KOPT-K1 (cell line): ENCODE measurements around the gene IL36RN.

Experiments
- H3K27ac ChIP-seq: fragments of 200-600 bp; sonication (generic); 2 replicates; pipeline ENCODE4 v1.5.1; 2016; ENCODE audit warnings: antibody characterized with exemption, mild to moderate bottlenecking, low read depth, low read length; ENCODE audit not compliant: poor library complexity, severe bottlenecking
- H3K36me3 ChIP-seq: fragments of 200-600 bp; sonication (generic); 2 replicates; pipeline ENCODE4 v1.5.1; 2017; ENCODE audit warnings: antibody characterized with exemption, mild to moderate bottlenecking, low read length, moderate library complexity; ENCODE audit not compliant: insufficient read depth
- H3K9me3 ChIP-seq: fragments of 200-600 bp; sonication (generic); 2 replicates; pipeline ENCODE4 v1.5.1; 2017; ENCODE audit warnings: antibody characterized with exemption, low read length, mild to moderate bottlenecking; ENCODE audit not compliant: insufficient read depth, poor library complexity, severe bottlenecking

IL36RN gene

DNA sequence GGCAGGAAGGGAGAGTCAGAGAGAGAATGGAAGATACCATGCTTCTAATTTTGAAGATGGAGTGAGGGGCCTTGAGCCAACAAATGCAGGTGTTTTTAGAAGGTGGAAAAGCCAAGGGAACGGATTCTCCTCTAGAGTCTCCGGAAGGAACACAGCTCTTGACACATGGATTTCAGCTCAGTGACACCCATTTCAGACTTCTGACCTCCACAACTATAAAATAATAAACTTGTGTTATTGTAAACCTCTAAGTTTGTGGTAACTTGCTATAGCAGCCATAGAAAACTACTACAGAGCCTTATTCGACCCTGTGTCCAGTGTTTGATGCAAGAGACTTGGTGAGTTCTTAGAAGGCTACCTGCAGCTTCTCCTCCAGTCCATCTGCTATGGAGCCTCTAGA lies 16.6 kb downstream of the IL36RN start:
- Histone ChIP-seq H3K27ac (no peak overlapping the region), H3K9me3 (no peaks in the 10 kb centered on the region), H3K36me3 (no peaks in the 10 kb centered on the region)

- Histone ChIP-seq H3K27ac (no peak overlapping the region), H3K9me3 (no peaks in the 10 kb centered on the region), H3K36me3 (no peaks in the 10 kb centered on the region)
Observed at GRCh38 chr2:113076954-113077669, 18.1 kb downstream of the IL36RN start.

DNA sequence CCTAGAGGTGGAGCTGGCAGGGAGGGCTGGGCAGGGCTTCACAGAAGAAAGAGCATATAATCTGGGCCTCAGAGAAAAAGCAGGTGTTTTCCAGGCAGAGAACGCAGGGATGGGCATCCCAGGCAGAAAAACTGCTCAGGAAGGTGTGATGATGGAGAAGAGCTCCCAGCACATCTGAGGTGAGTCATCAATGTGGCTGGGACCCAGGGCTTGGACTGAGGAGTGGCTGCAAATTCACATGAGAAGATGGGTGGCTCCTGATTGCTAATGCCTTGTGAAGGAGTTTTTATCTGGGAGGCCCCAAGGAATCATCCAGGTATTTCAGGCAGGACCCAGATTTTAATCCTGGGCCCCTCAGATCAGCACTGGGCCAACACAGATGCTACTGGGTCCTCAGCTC lies 18.9 kb downstream of the IL36RN start:
- H3K36me3 ChIP-seq, result no peaks in the 10 kb centered on the region
- no peaks in the 10 kb centered on the region for H3K9me3 ChIP-seq
- H3K27ac ChIP-seq, result no peak overlapping the region

- Histone ChIP-seq H3K36me3 (no peaks in the 10 kb centered on the region), H3K9me3 (no peaks in the 10 kb centered on the region), H3K27ac (no peak overlapping the region)
Observed at GRCh38 chr2:113078350-113078839, 19.4 kb downstream of the IL36RN start.

DNA sequence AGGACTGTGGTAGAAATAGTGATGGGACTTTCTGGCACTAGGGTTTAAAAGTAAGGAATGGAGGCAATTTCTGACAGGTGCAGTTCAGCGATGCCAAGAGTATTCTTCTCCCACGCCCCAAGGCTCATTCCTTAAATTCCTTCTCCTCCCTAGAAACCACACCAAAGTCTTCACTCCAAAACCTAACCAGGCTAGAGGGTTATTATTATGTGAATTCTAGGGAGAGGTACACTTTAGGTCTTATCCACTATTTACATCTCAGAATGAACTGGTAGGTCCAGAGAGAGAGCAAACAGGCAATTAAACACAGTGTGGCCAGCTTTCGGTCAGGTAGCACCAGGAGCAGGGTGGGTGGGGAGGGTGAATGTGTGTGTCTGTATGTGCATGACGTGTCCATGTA lies 20.1 kb downstream of the IL36RN start:
- H3K36me3 ChIP-seq, result no peaks in the 10 kb centered on the region
- no peak overlapping the region for H3K27ac ChIP-seq
- no peaks in the 10 kb centered on the region for H3K9me3 ChIP-seq

DNA sequence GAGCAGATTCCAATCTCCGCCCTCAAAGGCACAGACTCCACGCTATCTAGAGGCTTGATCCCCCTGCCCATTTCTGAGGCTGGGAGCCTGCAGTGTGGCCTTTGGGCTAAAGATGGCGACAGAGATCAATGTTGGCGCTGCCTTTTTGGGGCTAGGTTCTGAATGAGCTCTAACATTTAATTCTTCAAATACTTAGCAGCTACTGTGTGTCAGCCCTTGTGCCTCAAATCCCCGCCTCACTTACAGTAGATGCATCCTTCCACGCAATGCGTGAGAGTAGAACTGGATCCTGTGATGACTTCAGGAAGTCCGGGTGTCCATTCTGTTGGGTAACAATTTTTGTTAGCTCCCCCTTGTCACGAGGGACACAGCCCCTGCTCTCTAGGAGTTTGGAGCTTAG lies 21.1 kb downstream of the IL36RN start:
- no peaks in the 10 kb centered on the region for H3K36me3 ChIP-seq
- H3K27ac ChIP-seq, result no peak overlapping the region

DNA sequence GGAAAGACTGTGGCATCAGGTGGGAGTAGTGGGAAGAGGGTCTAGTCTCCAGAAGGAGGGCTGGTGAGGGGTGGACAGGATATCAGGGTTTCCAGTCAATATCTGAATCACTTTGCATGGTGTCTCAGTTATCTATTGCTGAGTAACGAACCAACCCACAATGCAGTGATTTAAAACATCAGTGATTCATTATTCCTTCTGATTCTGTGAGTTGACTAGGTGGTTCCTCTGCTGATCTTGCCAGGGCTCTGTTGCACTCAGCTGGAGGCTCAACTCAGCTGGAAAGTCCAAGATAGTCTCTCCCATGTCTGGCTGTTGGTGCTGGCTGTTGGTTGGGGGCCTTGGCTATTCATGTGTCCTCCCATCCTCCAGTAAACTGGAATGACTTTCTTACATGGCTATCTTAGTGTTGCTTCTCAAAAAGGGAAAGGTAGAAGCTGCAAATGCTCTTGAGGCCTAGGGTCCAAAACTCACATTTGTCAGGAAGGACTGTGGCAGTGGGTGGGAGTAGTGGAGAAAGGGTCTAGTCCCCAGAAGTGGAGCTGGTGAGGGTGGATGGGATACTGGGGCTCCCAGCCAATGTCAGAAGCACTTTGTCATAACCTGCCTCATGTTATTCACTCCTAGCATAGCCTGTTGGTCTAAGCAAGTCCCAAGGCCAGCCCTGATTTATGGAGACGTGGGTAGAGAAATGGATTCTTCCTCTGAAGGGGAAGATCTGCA lies 22.7 kb downstream of the IL36RN start:
- no peak overlapping the region for H3K27ac ChIP-seq
- no peaks in the 10 kb centered on the region for H3K36me3 ChIP-seq
- H3K9me3 ChIP-seq, result no peaks in the 10 kb centered on the region

More for the DNA sequence above, 21.1 kb downstream of the IL36RN start:
- H3K9me3 ChIP-seq, result no peaks in the 10 kb centered on the region

GRCh38 chr2:113083296-113083695 lies 24.3 kb downstream of the IL36RN start:
- Histone ChIP-seq H3K36me3 (no peaks in the 10 kb centered on the region), H3K9me3 (no peaks in the 10 kb centered on the region), H3K27ac (no peak overlapping the region)

GRCh38 chr2:113084249-113085000 lies 25.4 kb downstream of the IL36RN start:
- no peaks in the 10 kb centered on the region for H3K36me3 ChIP-seq
- no peak overlapping the region for H3K27ac ChIP-seq
- H3K9me3 ChIP-seq, result no peaks in the 10 kb centered on the region

GRCh38 chr2:113085542-113085941 lies 26.5 kb downstream of the IL36RN start:
- Histone ChIP-seq H3K9me3 (no peaks in the 10 kb centered on the region), H3K27ac (no peak overlapping the region), H3K36me3 (no peaks in the 10 kb centered on the region)

- Histone ChIP-seq H3K27ac (no peak overlapping the region), H3K9me3 (no peaks in the 10 kb centered on the region), H3K36me3 (no peaks in the 10 kb centered on the region)
Observed at GRCh38 chr2:113088213-113088992, 29.4 kb downstream of the IL36RN start.

- Histone ChIP-seq H3K9me3 (no peaks in the 10 kb centered on the region), H3K36me3 (no peaks in the 10 kb centered on the region), H3K27ac (no peak overlapping the region)
Observed at GRCh38 chr2:113089916-113090315, 30.9 kb downstream of the IL36RN start.

DNA sequence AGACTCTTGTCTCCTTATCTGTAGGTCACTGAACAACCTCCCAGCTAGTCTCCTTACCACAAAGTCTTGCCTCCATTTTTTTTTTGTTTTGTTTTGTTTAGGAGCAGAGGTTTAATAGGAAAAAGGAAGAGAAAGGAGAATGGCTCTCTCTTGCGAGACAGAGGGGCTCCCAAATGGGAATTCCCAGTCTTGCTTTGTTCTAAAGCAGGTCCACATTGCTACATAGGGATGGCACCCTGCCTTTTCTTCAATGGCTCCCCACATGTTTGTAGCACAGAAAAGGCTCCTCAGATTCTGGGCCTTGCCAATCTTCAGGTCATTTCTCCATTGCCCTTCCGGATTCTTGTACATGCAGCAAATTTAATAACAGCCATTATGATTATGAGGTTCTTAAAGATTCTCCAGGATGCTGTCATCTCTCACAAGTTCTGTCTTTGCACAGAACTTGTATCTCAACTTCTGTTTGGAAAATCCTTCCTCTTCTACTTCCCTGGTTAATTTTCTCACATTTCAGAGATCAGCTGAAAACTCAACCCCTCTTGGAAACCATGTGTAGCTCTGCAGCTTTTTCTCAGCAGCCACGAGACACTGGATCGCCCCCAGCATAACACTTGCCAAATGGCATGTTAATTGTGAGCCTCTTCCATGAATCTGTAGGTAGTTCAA lies 32.4 kb downstream of the IL36RN start:
- Histone ChIP-seq H3K36me3 (no peaks in the 10 kb centered on the region), H3K27ac (no peak overlapping the region), H3K9me3 (no peaks in the 10 kb centered on the region)

DNA sequence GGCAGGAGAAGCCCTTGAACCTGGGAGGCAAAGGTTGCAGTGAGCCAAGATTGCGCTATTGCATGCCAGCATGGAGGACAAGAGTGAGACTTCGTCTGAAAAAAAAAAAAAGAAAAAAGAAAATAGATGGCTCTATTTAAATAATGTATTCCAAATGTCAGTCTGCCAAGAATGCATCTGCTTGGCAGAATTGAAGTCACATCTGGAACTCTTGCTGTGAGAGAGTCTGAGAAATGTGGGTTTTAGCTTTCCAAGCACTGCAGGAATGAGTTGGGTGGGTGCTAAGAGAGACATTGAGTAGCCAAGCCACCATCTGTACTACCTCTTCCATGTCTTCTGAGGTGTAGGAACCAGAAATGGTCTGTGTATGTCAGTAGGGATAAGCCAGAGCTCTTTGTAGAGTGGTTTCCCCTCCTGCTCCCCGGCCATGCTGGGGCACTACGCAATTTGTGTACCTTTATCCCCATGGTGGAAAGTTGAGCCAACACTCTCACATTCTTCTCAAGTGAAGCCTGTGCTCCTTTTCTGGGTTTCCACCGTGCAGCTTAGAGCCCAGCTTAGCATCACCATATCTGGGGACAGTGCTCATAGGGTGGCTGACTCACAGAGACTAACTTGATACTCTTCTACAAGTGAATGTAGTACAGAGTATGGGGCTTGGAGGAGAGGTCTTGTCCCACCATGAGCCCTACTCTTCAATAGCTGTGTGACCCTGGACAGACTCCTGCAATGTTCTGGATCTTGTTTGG lies 34.0 kb downstream of the IL36RN start:
- H3K27ac ChIP-seq, result no peak overlapping the region
- no peaks in the 10 kb centered on the region for H3K36me3 ChIP-seq
- peaks cover 6% of the 10 kb centered on the region for H3K9me3 ChIP-seq
